Breast epithelium (tissue), 3 donors: Measurements from ENCODE around the gene CCT3.

Experiments
- CTCF ChIP-seq, 3 donors: fragments of 450-650 bp; IDR thresholded peaks; one replicate each; pipeline ENCODE4 v1.5.1; 2016 to 2017; ENCODE audit warnings: antibody characterized with exemption in 3 of 3, mild to moderate bottlenecking in 3 of 3, moderate library complexity in 3 of 3
- POLR2A ChIP-seq: fragments of 450-650 bp; IDR thresholded peaks from one replicate; pipeline ENCODE4 v1.6.1; 2016; ENCODE audit warnings: antibody characterized with exemption, mild to moderate bottlenecking, moderate library complexity

GRCh38 chr1:156346636-156347035 is 8.5 kb upstream of the CCT3 start:
- TF ChIP-seq CTCF (IDR thresholded peaks at IDR 0.05) (no peak), POLR2A (no peak)
